GM12878 (cell line): ENCODE measurements around the gene CAPN8. TPM values are rescaled to one million over a fixed set of nuclear protein-coding genes. Genes with fewer than 3 reads are reported as not detected.

Experiments used
- ATAC-seq: fragments of 200-7000 bp; cut with Tn5 transposase; 3 replicates; pipeline ENCODE4 v1.9.1; 2020; ENCODE audit warnings: mild to moderate bottlenecking, moderate library complexity
- BruUV-seq: library from RNA; stranded (reverse); fragments of 400-500 nt; replicated peaks from 2 replicates; lab custom pipeline; 2021; lab: Mats Ljungman, UMichigan
- CTCF ChIA-PET: fragments of 300-600 bp; sonication (Branson Sonifier 250); formaldehyde crosslinking; extraction: SDS; loops from one replicate; lab custom pipeline; 2021; ENCODE audit warnings: inconsistent platforms; lab: Yijun Ruan, JAX
- POLR2A ChIA-PET: fragments of 350-600 bp; formaldehyde crosslinking; extraction: SDS; loops from one replicate; lab custom pipeline; 2021; ENCODE audit warnings: inconsistent platforms; lab: Charles Lee
- RAD21 ChIA-PET: fragments of 300-600 bp; sonication (Branson Sonifier 250); formaldehyde crosslinking; loops from one replicate; lab custom pipeline; 2023; ENCODE audit warnings: antibody characterized with exemption; ENCODE audit not compliant: unreplicated experiment; lab: Charles Lee
- SMC1A ChIA-PET: fragments of 300-600 bp; sonication (Branson Sonifier 250); formaldehyde crosslinking; loops from one replicate; lab custom pipeline; 2023; ENCODE audit not compliant: unreplicated experiment, uncharacterized antibody; lab: Charles Lee
- DNase-seq: peaks from one replicate; pipeline ENCODE4 v3.0.0-alpha.2; 2011; ENCODE audit warnings: low read depth, low spot score
- FAIRE-seq: peaks from 3 replicates; lab custom pipeline; 2011; peaks lifted over from hg19 to GRCh38; lab: Jason Lieb, UNC
- H2AFZ ChIP-seq: 2 replicates; pipeline ENCODE4 v1.6.0; 2011; ENCODE audit warnings: low read depth, low read length, control low read depth; ENCODE audit not compliant: control insufficient read depth
- H3K27ac ChIP-seq: 2 replicates; pipeline ENCODE4 v1.5.1; 2011; ENCODE audit warnings: control low read depth; ENCODE audit not compliant: control insufficient read depth, insufficient read depth
- H3K27me3 ChIP-seq, 2 experiments: replicated peaks in 1 of 2; 2 replicates each; pipeline versions ENCODE4 v1.6.0 to v1.6.1; 2011; ENCODE audit warnings: low read length in 1 of 2; ENCODE audit not compliant: control insufficient read depth in 2 of 2, insufficient read depth in 2 of 2
- H3K36me3 ChIP-seq, 2 experiments: 2 replicates each; pipeline ENCODE4 v1.5.1; 2011; ENCODE audit warnings: low read length in 1 of 2; ENCODE audit not compliant: control insufficient read depth in 2 of 2, insufficient read depth in 2 of 2
- H3K4me1 ChIP-seq: 2 replicates; pipeline ENCODE4 v1.6.1; 2011; ENCODE audit warnings: mild to moderate bottlenecking, low read length, moderate library complexity, mixed read lengths; ENCODE audit not compliant: control insufficient read depth, insufficient read depth
- H3K4me2 ChIP-seq: 2 replicates; pipeline ENCODE4 v1.6.0; 2011; ENCODE audit warnings: control low read depth; ENCODE audit not compliant: control insufficient read depth, insufficient read depth
- H3K4me3 ChIP-seq: fragments of 200-600 bp; sonication (generic); 2 replicates; pipeline ENCODE4 v1.5.1; 2016
- H3K79me2 ChIP-seq: 2 replicates; pipeline ENCODE4 v1.6.0; 2011; ENCODE audit warnings: low read length; ENCODE audit not compliant: control insufficient read depth, insufficient read depth
- H3K9ac ChIP-seq: 2 replicates; pipeline ENCODE4 v1.8.0; 2011; ENCODE audit warnings: low read length, control low read depth, mixed read lengths; ENCODE audit not compliant: control insufficient read depth, insufficient read depth
- H3K9me3 ChIP-seq: replicated peaks from 3 replicates; pipeline ENCODE4 v1.5.1; 2011; ENCODE audit warnings: mild to moderate bottlenecking, low read length; ENCODE audit not compliant: control insufficient read depth, insufficient read depth
- H4K20me1 ChIP-seq: 2 replicates; pipeline ENCODE4 v1.6.0; 2011; ENCODE audit not compliant: control insufficient read depth, insufficient read depth
- CEBPB ChIP-seq, 2 experiments: fragments of 150-350 bp in 1 of 2; IDR thresholded peaks; 2 replicates each; pipeline ENCODE4 v1.6.1; 2012 to 2014; ENCODE audit warnings: low read depth in 2 of 2, low read length in 2 of 2, borderline replicate concordance in 1 of 2, inconsistent platforms in 1 of 2
- CHD2 ChIP-seq: IDR thresholded peaks from 2 replicates; pipeline ENCODE4 v1.6.1; 2011; ENCODE audit warnings: low read depth, low read length, improper control_type of control experiment, borderline replicate concordance
- IRF4 ChIP-seq: IDR thresholded peaks from 2 replicates; pipeline ENCODE4 v1.6.1; 2011; ENCODE audit warnings: low read depth, low read length
- JUNB ChIP-seq: IDR thresholded peaks from 2 replicates; pipeline ENCODE4 v1.6.1; 2016; ENCODE audit warnings: antibody characterized with exemption, mild to moderate bottlenecking
- LARP7 ChIP-seq: fragments of 450-650 bp; IDR thresholded peaks from 2 replicates; pipeline ENCODE4 v1.6.1; 2017; ENCODE audit warnings: mild to moderate bottlenecking
- MEF2B ChIP-seq: fragments of 450-650 bp; IDR thresholded peaks from 2 replicates; pipeline ENCODE4 v1.6.1; 2018; ENCODE audit warnings: mild to moderate bottlenecking, moderate library complexity; ENCODE audit not compliant: partially characterized antibody, poor library complexity, severe bottlenecking
- POLR2A ChIP-seq: IDR thresholded peaks from 2 replicates; pipeline ENCODE4 v1.6.1; 2011; ENCODE audit warnings: low read depth, mild to moderate bottlenecking, low read length
- RELA ChIP-seq: fragments of 450-650 bp; IDR thresholded peaks from 2 replicates; pipeline ENCODE4 v1.8.0; 2014; ENCODE audit warnings: borderline replicate concordance; ENCODE audit not compliant: partially characterized antibody
- RUNX3 ChIP-seq: IDR thresholded peaks from 2 replicates; pipeline ENCODE4 v1.6.1; 2012; ENCODE audit warnings: low read length, inconsistent platforms
- SRF ChIP-seq, 2 experiments: IDR thresholded peaks; 2 replicates each; pipeline ENCODE4 v1.6.1; 2011; ENCODE audit warnings: low read depth in 2 of 2, low read length in 2 of 2, mild to moderate bottlenecking in 1 of 2, moderate library complexity in 1 of 2
- WRNIP1 ChIP-seq: IDR thresholded peaks from 2 replicates; pipeline ENCODE4 v1.6.1; 2011; ENCODE audit warnings: low read depth, low read length, improper control_type of control experiment, borderline replicate concordance
- WGBS: methylation state at CpG from one replicate; pipeline ENCODE4 v1.1.6; 2016; ENCODE audit warnings: low lambda C conversion rate; ENCODE audit not compliant: insufficient replicate concordance, insufficient coverage; ENCODE audit errors: missing lambda C conversion rate; 5-methylcytosine and 5-hydroxymethylcytosine counted together
- in situ Hi-C: fragments of 300-500 bp; cut with MboI; formaldehyde crosslinking; loops from 9 replicates; pipeline ENCODE4 v1.14.3; 2018; ENCODE audit warnings: mixed read lengths
- intact Hi-C: fragments of 100-400 bp; cut with micrococcal nuclease; formaldehyde crosslinking; loops from one replicate; pipeline ENCODE4 v1.14.2; 2022; ENCODE audit not compliant: unreplicated experiment
- polyA plus RNA-seq, 11 experiments: library from polyadenylated mRNA; depleted of rRNA in 4 of 11; unstranded in 6 of 11; stranded (reverse) in 5 of 11; fragments of >200 nt; fragmentation: Nextera tagmentation in 4 of 11; fragmentation: Illumina TruSeq in 1 of 11; extraction: Ambion mirVana in 4 of 11; extraction: Trizol in 1 of 11; gene quantifications; 1 replicate in 1 of 11; 2 replicates in 10 of 11; pipeline versions ENCODE4 v1.2.1 to v1.2.3, GENCODE V29; 2011 to 2016; ENCODE audit warnings: inconsistent platforms in 2 of 11, missing spikeins in 2 of 11, low read depth in 1 of 11
- total RNA-seq, 4 experiments: library from RNA; depleted of rRNA in 3 of 4; stranded (reverse); fragments of >200 nt in 3 of 4; fragmentation: Illumina TruSeq in 1 of 4; extraction: Trizol in 1 of 4; gene quantifications; 2 replicates each; pipeline versions ENCODE4 v1.2.1 to v1.2.3, GENCODE V29; 2013 to 2021
- TF ChIP-seq, protein P1 (sequence below): fragments of 450-650 bp; IDR thresholded peaks from 2 replicates; pipeline ENCODE4 v1.6.1; 2016; ENCODE audit warnings: mild to moderate bottlenecking

Gene CAPN8
- total and polyA plus RNA-seq, 10 of the 15 experiments (the other 5 are each of a cell fraction or from before 2014, with no cell fraction given): 6.4 to 30.7 (median 12.3) TPM

DNA sequence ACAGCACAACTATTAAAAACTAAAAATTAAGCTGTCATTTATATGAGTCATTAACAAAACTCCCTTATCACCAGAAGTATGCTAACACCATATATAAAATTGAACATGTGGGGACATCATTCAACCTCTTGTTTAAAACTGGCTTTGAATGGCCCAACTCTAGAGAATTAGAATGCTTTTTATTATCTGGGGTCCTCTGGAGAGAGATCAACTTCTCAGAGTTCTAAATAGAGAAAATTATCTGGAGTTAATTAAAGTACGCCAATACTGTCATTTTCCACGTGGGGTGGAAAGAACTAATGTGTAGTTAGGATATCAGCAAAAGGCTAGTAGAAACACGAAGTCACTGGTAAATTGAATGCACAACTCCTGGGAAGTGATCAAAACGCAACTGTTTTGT lies 25.6 kb upstream of the CAPN8 start (continued):
- TF ChIP-seq SRF (IDR thresholded peaks at IDR 0.05; ENCODE audit: low read depth in 2 of 2, low read length in 2 of 2): no peak
- no peak for TF ChIP-seq MEF2B
- no peak for TF ChIP-seq IRF4
- no peak for TF ChIP-seq RUNX3
- no peak for TF ChIP-seq CEBPB (IDR thresholded peaks at IDR 0.05; ENCODE audit: borderline replicate concordance in 1 of 2, low read depth in 2 of 2, low read length in 2 of 2)
- TF ChIP-seq, all 136 proteins: peak for 0

DNA sequence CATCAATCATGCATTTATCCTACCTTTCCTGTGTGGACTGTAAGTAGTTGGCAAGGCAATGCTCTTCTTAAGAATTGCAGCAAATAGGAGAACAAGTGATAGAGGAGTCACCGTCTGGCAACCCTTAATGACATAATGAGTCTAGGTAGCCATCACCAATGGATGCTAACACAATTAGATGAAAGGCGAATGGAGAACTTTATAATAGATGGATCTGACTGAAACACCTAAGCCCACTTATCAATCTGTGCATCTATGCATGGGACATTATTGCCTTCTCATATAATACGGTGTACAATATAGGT lies 18.9 kb upstream of the CAPN8 start:
- ChIA-PET POLR2A (no interaction called here), SMC1A (interaction anchor here (1.0 to 2.8 kb wide), 7 partner anchors 12 to 595 kb away, joined by 3 to 14 read pairs (median 4); no protein-coding TSS in a partner anchor), CTCF (interaction anchor here (1.0 to 8.4 kb wide), 10 partner anchors 12 to 551 kb away, joined by 3 to 72 read pairs (median 6); no protein-coding TSS in a partner anchor), RAD21 (interaction anchor here (1.0 kb wide), 1 partner anchor 74 kb away, joined by 4 read pairs; no protein-coding TSS in a partner anchor)
- Histone ChIP-seq H3K4me2 (no peak overlapping the region), H3K36me3 (no peaks in the 10 kb centered on the region), H2AFZ (no peak overlapping the region), H3K9me3 (no peaks in the 10 kb centered on the region), H3K27ac (no peak overlapping the region), H3K79me2 (no peaks in the 10 kb centered on the region), H3K27me3 (no peaks in the 10 kb centered on the region; a peak in 2 of 4 replicates), H3K4me1 (no peaks in the 10 kb centered on the region), H3K9ac (no peak overlapping the region), H4K20me1 (no peaks in the 10 kb centered on the region), H3K4me3 (no peak overlapping the region)
- ATAC-seq (no peak), FAIRE-seq (no peak), DNase-seq (no peak)
- no TSS peak for BruUV-seq
- intact Hi-C loops: loop anchor here (1.0 to 10.0 kb wide), 4 partner anchors 153 to 870 kb away; partner anchors contain the start of gene DISP1
- TF ChIP-seq RELA (no peak), CHD2 (no peak), LARP7 (no peak), POLR2A (no peak), JUNB (no peak), WRNIP1 (no peak)
- TF ChIP-seq, protein P1, sequence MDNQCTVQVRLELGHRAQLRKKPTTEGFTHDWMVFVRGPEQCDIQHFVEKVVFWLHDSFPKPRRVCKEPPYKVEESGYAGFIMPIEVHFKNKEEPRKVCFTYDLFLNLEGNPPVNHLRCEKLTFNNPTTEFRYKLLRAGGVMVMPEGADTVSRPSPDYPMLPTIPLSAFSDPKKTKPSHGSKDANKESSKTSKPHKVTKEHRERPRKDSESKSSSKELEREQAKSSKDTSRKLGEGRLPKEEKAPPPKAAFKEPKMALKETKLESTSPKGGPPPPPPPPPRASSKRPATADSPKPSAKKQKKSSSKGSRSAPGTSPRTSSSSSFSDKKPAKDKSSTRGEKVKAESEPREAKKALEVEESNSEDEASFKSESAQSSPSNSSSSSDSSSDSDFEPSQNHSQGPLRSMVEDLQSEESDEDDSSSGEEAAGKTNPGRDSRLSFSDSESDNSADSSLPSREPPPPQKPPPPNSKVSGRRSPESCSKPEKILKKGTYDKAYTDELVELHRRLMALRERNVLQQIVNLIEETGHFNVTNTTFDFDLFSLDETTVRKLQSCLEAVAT: no peak
- in situ Hi-C loops: no loop called here
- WGBS: 6% methylated on average over 3 of the region's 3 CpGs
